Measurements from ENCODE around the gene LCN12. TPM values are rescaled to one million over a fixed set of nuclear protein-coding genes. Genes with fewer than 3 reads are reported as not detected.
A peak's percentile ranks its signal among the peaks of the same experiment; 100 is the strongest.

Gene LCN12
- total and polyA plus RNA-seq, 2 experiments from 2014 or later, result 11.4 to 19.7 TPM

DNA sequence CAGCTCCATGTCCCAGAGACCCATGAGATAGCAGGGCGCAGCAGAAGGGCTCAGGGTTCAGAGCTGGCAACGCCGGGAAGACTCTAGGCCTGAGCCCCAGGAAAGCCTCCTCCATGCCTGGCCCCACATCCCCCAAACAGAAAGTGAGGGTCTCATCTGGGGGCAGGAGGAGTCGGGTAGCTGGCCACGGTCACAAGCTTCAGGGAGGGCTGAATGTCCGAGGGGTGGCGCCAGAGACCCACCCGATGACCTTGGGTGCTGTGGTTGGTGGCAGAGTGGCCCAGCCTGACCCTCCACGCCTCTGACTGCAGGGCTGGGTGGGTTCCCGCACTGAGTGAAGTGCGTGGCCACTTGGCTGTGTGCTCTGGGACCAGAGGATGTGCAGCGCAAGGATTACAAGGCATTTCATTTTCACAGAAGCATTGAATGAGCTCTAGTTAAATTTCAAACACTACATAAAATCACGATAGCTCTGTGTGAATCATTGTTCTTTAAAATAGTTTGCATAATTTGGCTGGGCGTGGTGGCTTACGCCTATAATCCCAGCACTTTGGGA lies 4.0 kb upstream of the LCN12 start:
- TF ChIP-seq, protein P1, sequence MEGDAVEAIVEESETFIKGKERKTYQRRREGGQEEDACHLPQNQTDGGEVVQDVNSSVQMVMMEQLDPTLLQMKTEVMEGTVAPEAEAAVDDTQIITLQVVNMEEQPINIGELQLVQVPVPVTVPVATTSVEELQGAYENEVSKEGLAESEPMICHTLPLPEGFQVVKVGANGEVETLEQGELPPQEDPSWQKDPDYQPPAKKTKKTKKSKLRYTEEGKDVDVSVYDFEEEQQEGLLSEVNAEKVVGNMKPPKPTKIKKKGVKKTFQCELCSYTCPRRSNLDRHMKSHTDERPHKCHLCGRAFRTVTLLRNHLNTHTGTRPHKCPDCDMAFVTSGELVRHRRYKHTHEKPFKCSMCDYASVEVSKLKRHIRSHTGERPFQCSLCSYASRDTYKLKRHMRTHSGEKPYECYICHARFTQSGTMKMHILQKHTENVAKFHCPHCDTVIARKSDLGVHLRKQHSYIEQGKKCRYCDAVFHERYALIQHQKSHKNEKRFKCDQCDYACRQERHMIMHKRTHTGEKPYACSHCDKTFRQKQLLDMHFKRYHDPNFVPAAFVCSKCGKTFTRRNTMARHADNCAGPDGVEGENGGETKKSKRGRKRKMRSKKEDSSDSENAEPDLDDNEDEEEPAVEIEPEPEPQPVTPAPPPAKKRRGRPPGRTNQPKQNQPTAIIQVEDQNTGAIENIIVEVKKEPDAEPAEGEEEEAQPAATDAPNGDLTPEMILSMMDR (IDR thresholded peaks at IDR 0.05; ENCODE audit: low read depth, low read length), result peak; percentile 66
- H3K36me3 ChIP-seq, result no peaks in the 10 kb centered on the region
- no peak overlapping the region for H3K4me3 ChIP-seq
- no peaks in the 10 kb centered on the region for H3K9me3 ChIP-seq (ENCODE audit: low read depth)
- no peaks in the 10 kb centered on the region for H3K27me3 ChIP-seq
- peaks cover 17% of the 10 kb centered on the region for H3K4me1 ChIP-seq (ENCODE audit: low read depth)
- peak overlapping the region; percentile 20 for H3K27ac ChIP-seq
- DNase-seq (ENCODE audit: low read depth in 1 of 2, low spot score in 1 of 2), result peak; percentile 44 to 74

- Histone ChIP-seq H3K4me1 (ENCODE audit: low read depth) (peaks cover 17% of the 10 kb centered on the region), H3K27ac (peak overlapping the region; percentile 96), H3K4me3 (peak overlapping the region; percentile 47), H3K36me3 (no peaks in the 10 kb centered on the region), H3K9me3 (ENCODE audit: low read depth) (no peaks in the 10 kb centered on the region), H3K27me3 (no peaks in the 10 kb centered on the region)
- TF ChIP-seq, protein P1 (IDR thresholded peaks at IDR 0.05; ENCODE audit: low read depth, low read length), result no peak
- no peak for DNase-seq (ENCODE audit: low read depth in 1 of 2, low spot score in 1 of 2)
Measured at GRCh38 chr9:136949239-136949816, 2.7 kb upstream of the LCN12 start.

DNA sequence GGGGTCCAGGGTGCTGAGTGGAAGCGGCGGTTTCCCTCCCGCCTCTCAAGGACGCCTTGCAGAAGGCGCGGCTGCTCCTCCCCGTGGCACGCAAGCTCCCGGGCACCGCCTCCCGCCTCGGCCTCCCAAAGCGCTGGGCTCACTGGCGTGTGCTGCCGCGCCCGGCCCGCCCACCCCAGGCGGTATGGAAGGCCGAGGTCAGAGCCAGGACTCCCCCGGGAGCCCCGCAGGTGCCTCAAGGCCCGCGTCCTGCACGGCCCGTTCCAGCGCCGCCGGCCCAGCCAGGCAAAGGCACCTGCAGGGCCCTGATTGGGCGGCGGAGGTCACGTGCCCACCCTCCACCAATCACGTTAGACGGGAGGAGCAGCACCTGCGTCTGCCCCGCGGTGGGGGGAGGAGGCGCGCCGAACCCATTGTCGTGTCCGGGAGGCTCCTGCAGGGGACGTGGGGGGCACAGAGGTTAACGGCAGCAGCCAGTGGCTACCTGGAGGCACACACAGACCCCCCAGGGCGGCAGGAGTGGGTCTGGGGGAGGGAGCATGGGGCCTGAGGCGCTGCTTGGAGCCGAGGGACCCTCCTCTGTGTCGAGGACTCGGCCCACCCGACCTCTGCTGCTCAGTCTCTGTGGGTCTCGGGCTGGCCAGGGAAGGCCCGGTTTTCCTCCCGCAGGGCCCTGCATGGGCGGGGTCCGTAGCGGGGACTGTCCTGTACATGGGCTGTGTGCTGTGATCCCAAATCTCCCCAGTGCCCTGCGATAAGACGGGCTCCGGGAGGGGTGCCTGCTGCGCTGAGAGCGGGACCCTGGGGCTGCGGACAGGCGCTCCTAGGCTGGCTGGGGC lies 2.0 kb upstream of the LCN12 start:
- H3K9me3 ChIP-seq (ENCODE audit: low read depth), result no peaks in the 10 kb centered on the region
- H3K4me1 ChIP-seq (ENCODE audit: low read depth), result peaks cover 17% of the 10 kb centered on the region
- no peaks in the 10 kb centered on the region for H3K27me3 ChIP-seq
- H3K36me3 ChIP-seq, result no peaks in the 10 kb centered on the region
- peak; percentile 76 to 94 for DNase-seq (ENCODE audit: low read depth in 1 of 2, low spot score in 1 of 2)
- TF ChIP-seq, protein P1 (IDR thresholded peaks at IDR 0.05; ENCODE audit: low read depth, low read length), result no peak
- peak overlapping the region; percentile 47 for H3K4me3 ChIP-seq
- peak overlapping the region; percentile 96 for H3K27ac ChIP-seq

DNA sequence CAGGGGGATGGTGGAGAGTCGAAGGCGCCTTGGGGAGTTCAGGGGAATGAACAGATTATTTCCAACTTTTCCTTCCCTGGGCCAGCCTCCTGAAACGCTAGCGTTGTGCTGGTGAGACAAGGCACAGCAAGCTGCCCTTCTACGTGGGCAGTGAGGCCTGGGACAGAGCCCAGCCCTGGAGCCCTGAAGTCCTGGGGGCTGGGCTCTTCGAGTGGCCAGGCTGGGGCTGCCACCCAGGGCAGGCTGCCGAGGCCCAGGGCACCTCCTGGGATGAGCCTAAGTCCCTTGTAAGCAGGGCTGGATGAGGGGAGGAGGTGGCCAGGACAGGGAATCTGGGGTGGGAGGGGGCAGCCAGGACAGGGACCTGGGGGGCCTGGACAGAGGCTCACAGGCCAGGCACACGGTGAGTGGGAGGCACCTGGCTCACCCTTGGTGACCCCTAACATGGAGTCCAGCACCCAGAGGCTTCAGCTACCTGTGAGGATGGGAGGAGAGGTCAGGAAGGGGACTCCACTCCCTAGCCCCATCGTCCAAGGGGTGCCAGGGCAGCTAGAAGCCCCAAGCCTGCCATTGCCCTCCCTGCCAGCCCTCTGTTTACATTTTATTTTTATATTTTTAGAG lies 1.3 kb upstream of the LCN12 start:
- Histone ChIP-seq H3K4me1 (ENCODE audit: low read depth) (peaks cover 17% of the 10 kb centered on the region), H3K36me3 (no peaks in the 10 kb centered on the region), H3K27me3 (no peaks in the 10 kb centered on the region), H3K9me3 (ENCODE audit: low read depth) (no peaks in the 10 kb centered on the region), H3K4me3 (peak overlapping the region; percentile 47), H3K27ac (peak overlapping the region; percentile 96)
- TF ChIP-seq, protein P1 (IDR thresholded peaks at IDR 0.05; ENCODE audit: low read depth, low read length), result no peak
- no peak for DNase-seq (ENCODE audit: low read depth in 1 of 2, low spot score in 1 of 2)

DNA sequence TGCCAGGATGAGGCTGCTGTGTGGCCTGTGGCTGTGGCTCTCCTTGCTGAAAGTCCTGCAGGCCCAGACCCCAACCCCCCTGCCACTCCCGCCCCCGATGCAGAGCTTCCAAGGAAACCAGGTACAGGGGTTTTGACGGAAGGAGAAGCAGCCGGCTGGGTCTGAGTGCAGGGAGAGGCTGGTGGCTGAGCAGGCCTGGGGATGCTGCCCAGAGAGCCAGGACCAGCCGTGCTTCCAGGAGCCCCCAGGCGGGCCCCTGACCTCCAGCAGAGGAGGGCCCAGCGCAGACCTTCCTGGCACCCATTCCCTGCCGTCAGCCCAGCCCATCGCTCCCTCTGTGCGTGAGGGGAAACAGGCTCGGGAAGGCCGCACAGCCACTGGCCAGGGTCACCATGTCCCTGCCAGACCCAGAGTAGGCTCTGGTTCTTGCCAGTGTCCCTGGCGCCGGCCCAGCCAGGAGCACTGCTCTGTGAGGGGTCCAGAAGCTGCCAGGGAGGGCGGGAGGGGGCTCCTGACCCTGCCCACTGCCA lies 313 bp downstream of the LCN12 start:
- no peak overlapping the region for H3K4me3 ChIP-seq
- H3K36me3 ChIP-seq, result no peaks in the 10 kb centered on the region
- peaks cover 17% of the 10 kb centered on the region for H3K4me1 ChIP-seq (ENCODE audit: low read depth)
- no peaks in the 10 kb centered on the region for H3K27me3 ChIP-seq
- no peaks in the 10 kb centered on the region for H3K9me3 ChIP-seq (ENCODE audit: low read depth)
- DNase-seq (ENCODE audit: low read depth in 1 of 2, low spot score in 1 of 2), result no peak
- TF ChIP-seq, protein P1 (IDR thresholded peaks at IDR 0.05; ENCODE audit: low read depth, low read length), result no peak
- H3K27ac ChIP-seq, result peak overlapping the region; percentile 43
